Measurements from ENCODE around the gene GALNT10. TPM values are rescaled to one million over a fixed set of nuclear protein-coding genes. Genes with fewer than 3 reads are reported as not detected.

GALNT10 gene
- total and polyA plus RNA-seq, 2 of the 8 experiments (the other 6 are each of a cell fraction or from before 2014, with no cell fraction given), result 4.6 to 15.5 TPM

DNA sequence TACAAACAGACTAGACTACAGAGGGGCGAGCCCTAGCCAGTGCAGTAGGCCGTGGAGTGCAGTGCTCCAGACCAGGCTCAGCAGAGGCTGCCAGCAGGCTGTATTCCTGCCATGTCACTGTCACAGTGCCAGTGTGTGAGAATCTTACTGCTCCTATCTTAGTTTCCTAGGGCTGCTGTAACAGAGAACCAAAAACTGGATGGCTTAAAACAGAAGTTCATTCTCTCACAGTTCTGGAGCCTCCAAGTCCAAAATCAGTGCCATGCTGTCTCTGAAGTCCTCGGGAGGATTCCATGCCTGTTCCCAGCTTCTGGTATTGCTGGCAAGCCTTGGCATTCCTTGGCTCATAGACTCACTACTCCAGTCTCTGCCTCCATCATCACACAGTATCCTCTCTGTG, 180.3 kb downstream of the GALNT10 start:
- no peak overlapping the region for H3K56ac ChIP-seq (replicated peaks; ENCODE audit: insufficient read length, low read depth, low read length)
- H3K23me2 ChIP-seq (ENCODE audit: low read depth, low read length), result no peaks in the 10 kb centered on the region
- H3K79me2 ChIP-seq (ENCODE audit: control insufficient read depth in 1 of 2, insufficient read depth in 2 of 2, low read length in 2 of 2), result no peaks in the 10 kb centered on the region
- H3K27me3 ChIP-seq (replicated peaks in 1 of 4; ENCODE audit: control insufficient read depth in 3 of 4, extremely low read depth in 1 of 4, insufficient read depth in 3 of 4, low read length in 3 of 4), result no peaks in the 10 kb centered on the region
- H2BK120ac ChIP-seq (replicated peaks; ENCODE audit: low read depth, low read length), result no peak overlapping the region
- ChIA-PET CTCF (ENCODE audit: partially characterized antibody) (no interaction called here), POLR2A (ENCODE audit: partially characterized antibody) (no interaction called here)
- no peaks in the 10 kb centered on the region for H3K36me3 ChIP-seq (ENCODE audit: control insufficient read depth in 2 of 4, insufficient read depth in 4 of 4, low read length in 3 of 4)
- H3K4ac ChIP-seq (replicated peaks; ENCODE audit: insufficient read length, low read depth, low read length), result no peak overlapping the region
- no peak overlapping the region for H3K23ac ChIP-seq (ENCODE audit: insufficient read length)
- H3K18ac ChIP-seq (ENCODE audit: extremely low read depth, low read length), result peak overlapping the region; percentile 41; the same call in 1 of the 2 replicates
- no peak overlapping the region for H2AFZ ChIP-seq (ENCODE audit: low read length)
- no peak for DNase-seq (ENCODE audit: low read depth in 1 of 2, low spot score in 2 of 2)
- H3K14ac ChIP-seq (ENCODE audit: insufficient read length), result no peak overlapping the region
- no peak overlapping the region for H2BK5ac ChIP-seq (ENCODE audit: low read depth, low read length)
- H4K5ac ChIP-seq (ENCODE audit: insufficient read length, low read depth, low read length), result no peak overlapping the region
- no peak overlapping the region for H3K4me2 ChIP-seq (ENCODE audit: insufficient read depth in 1 of 2, low read depth in 2 of 2, low read length in 2 of 2)
- H4K20me1 ChIP-seq (replicated peaks in 1 of 2; ENCODE audit: control insufficient read depth in 1 of 2, insufficient read depth in 2 of 2, low read length in 2 of 2), result no peaks in the 10 kb centered on the region
- peak overlapping the region; percentile 69; the same call in 1 of the 2 replicates for H2BK12ac ChIP-seq (ENCODE audit: low read depth, low read length)
- H4K8ac ChIP-seq (ENCODE audit: extremely low read depth, insufficient read depth, low read length), result no peak overlapping the region
- H2BK15ac ChIP-seq (ENCODE audit: low read length), result peak overlapping the region; percentile 83; the same call in 1 of the 2 replicates
- H3K4me3 ChIP-seq (ENCODE audit: extremely low read depth in 1 of 4, insufficient read depth in 2 of 4, low read depth in 3 of 4, low read length in 4 of 4), result no peak overlapping the region
- H3K4me1 ChIP-seq (replicated peaks in 1 of 4; ENCODE audit: control insufficient read depth in 3 of 4, insufficient read depth in 4 of 4, low read length in 3 of 4), result peaks cover 6 to 11% (median 9%) of the 10 kb centered on the region in 4 experiments; a peak in 6 of 7 replicates
- no peak overlapping the region for H3K27ac ChIP-seq (ENCODE audit: low read depth, low read length)
- no peaks in the 10 kb centered on the region for H3K9me3 ChIP-seq (ENCODE audit: insufficient read depth in 2 of 2, low read depth in 1 of 2, low read length in 1 of 2)
- no peak overlapping the region for H3K9ac ChIP-seq (replicated peaks in 1 of 4; ENCODE audit: extremely low read depth in 1 of 4, low read depth in 3 of 4, low read length in 3 of 4)
- H2BK20ac ChIP-seq (ENCODE audit: low read length), result no peak overlapping the region
- H4K91ac ChIP-seq (replicated peaks; ENCODE audit: insufficient read length, low read length), result no peak overlapping the region
- H3K79me1 ChIP-seq (ENCODE audit: low read depth, low read length), result no peaks in the 10 kb centered on the region
- no peak for FAIRE-seq
- H2AK5ac ChIP-seq (ENCODE audit: low read depth, low read length), result no peak overlapping the region
- 93% methylated on average over 3 of the region's 3 CpGs; no CpG with 5 or more reads in 1 of the 2 experiments for WGBS, 2 experiments (ENCODE audit: extremely low coverage in 1 of 2, insufficient coverage in 1 of 2, insufficient read length in 1 of 2, insufficient replicate concordance in 2 of 2, low coverage in 1 of 2, low lambda C conversion rate in 2 of 2, missing lambda C conversion rate in 1 of 2)
- TF ChIP-seq RNF2 (IDR thresholded peaks at IDR 0.05; ENCODE audit: borderline replicate concordance, low read depth, low read length, missing control alignments, poor library complexity, severe bottlenecking), result no peak
- TF ChIP-seq CHD1 (IDR thresholded peaks at IDR 0.05; ENCODE audit: low read depth, low read length), result no peak
- TF ChIP-seq MAX (IDR thresholded peaks at IDR 0.05), result no peak
- TF ChIP-seq ZNF274 (IDR thresholded peaks at IDR 0.05; ENCODE audit: borderline replicate concordance, extremely low read depth, low read length), result no peak
- TF ChIP-seq RBBP5 (IDR thresholded peaks at IDR 0.05; ENCODE audit: borderline replicate concordance, low read depth, low read length), result no peak
- no peak for TF ChIP-seq CBX5 (IDR thresholded peaks at IDR 0.05; ENCODE audit: low read depth, low read length)
- no peak for TF ChIP-seq SIN3A (conservative IDR thresholded peaks at IDR 0.05 in 1 of 2, IDR thresholded peaks at IDR 0.05 in 1 of 2; ENCODE audit: low read depth in 1 of 2, low read length in 2 of 2)
- no peak for TF ChIP-seq SIX5 (IDR thresholded peaks at IDR 0.05; ENCODE audit: low read depth, low read length)
- TF ChIP-seq BCL11A (IDR thresholded peaks at IDR 0.05; ENCODE audit: low read depth in 2 of 2, low read length in 2 of 2), result no peak
- no peak for TF ChIP-seq SP1 (IDR thresholded peaks at IDR 0.05; ENCODE audit: low read depth, low read length)
- no peak for TF ChIP-seq JUND (IDR thresholded peaks at IDR 0.05; ENCODE audit: low read length)
- no peak for TF ChIP-seq KDM4A (IDR thresholded peaks at IDR 0.05; ENCODE audit: low read depth, low read length, severe bottlenecking)
- TF ChIP-seq CTBP2 (IDR thresholded peaks at IDR 0.05; ENCODE audit: borderline replicate concordance, insufficient read depth, insufficient read length, low read length), result no peak
